ENCODE data around the gene PMIS2. TPM values are rescaled to one million over a fixed set of nuclear protein-coding genes. Genes with fewer than 3 reads are reported as not detected.
A peak's percentile ranks its signal among the peaks of the same experiment; 100 is the strongest.
"Not testable (repeated sequence)": the region's sequence is repeated elsewhere in the genome, so short reads cannot be mapped to it uniquely, and the experiment has no call there.

PMIS2 gene
- polyA plus RNA-seq, 3 donors = not detected

DNA sequence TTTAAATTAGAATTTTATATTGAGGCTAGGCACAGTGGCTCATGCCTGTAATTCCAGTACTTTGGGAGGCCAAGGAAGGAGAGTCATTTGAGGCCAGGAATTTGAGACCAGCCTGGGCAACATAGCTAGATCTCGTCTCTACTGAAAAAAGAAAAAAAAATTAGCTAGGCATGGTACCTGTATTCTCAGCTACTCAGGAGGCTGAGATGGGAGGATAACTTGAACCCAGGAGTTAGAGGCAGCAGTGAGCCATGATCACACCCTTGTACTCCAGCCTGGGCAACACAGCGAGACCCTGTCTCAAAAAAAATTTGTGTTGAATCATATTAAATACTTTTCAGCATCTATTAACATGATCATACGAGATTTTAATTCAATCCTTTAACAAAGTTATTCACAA, 4.9 kb downstream of the PMIS2 start:
- DNase-seq = no peak

DNA sequence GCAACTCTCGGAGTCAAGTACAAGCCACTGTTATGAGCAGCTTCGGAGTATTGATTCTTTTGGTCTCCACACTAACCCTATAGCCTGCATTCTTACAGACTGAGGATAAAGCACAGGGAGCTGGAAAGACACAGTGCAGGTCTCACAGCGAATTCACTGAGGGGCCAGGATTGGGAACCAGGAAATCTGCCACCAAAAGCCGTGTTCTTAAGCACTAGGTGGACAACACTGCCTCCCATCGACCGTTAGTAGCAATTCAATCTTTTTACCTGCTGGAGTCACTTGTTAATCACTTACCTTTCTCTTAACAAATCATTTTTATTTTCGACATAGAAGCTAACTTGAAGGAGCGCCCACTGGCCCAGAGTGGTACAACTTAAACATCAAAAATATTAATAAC, 6.3 kb downstream of the PMIS2 start:
- peak; percentile 54 for DNase-seq

DNA sequence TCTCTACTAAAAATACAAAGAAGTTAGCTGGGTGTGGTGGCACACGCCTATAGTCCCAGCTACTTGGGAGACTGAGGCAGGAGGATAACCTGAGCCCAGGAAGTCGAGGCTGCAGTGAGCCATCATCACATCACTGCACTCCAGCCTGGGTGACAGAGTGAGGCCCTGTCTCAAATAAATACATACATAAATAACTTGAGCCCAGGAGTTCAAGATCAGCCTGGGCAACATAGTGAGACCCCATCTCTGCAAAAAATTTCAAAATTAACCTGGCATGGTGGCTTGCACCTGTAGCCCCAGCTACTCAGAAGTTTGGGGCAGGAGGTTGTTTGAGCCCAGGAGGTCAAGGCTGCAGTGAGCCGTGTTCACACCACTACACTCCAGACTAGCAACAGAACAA, 9.1 kb downstream of the PMIS2 start:
- DNase-seq = not testable (repeated sequence)

DNA sequence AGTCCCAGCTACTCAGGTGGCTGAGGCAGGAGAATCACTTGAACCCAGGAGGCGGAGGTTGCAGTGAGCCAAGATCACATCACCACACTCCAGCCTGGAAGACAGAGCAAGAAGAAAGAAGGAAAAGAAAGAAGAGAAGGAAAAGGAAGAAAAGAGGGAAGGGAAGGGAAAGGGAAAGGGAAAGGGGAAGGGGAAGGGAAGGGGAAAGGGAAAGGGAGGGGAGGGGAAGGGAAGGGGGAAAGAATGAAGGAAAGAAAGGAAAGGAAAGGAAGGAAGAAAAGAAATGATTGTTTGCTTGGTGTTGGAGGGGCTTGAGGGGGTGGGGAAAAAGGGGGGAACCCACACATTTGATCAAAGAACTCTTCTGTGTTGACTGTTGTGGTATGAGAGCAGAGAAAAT, 10.0 kb downstream of the PMIS2 start:
- DNase-seq = no peak

DNA sequence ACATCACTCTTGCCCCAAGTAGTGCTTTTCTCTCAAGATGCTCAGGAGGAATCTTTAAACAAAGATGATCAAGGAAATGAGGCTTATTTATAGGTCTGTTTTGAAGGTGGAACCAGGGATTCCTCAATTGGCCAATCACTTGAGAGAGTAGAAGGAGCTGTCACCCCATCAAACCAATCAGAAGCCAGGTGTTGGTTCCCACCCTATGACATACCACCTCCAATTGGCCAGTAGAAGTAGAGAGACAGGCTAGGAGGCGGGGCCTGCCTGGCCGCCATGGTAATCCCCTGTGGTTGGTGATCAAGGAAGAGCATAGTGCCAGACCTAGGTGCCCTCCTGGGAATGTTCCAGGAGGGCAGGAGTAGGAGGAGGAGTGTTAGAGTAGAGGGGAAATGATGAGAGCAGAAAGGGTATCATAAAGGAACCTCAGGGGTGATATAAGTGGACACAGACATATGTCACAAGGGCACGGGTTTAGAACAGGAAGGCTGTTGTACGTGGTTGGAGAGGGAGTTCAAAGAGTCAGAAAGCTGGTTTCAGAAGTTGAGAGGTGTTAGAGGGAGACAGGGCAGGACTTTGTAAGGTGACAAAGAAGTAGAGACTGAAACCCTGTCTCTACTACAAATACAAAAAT, 10.5 kb downstream of the PMIS2 start:
- DNase-seq = no peak

DNA sequence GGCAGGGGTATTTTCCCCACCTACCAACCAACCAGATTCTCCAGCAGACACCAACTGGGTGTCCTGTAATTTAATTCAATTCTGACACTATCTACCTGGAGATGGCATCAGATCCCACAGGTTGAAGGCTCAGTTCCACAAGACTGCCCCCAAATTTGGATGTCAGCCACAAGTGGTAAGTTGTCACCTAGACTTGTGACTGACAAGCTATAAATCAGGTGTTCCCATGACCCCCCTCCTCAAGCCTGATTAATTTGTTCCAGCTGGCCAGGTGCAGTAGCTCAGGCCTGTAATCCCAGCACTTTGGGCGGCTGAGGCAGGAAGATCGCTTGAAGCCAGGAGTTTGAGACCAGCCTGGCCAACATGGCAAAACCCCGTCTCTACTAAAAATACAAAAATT, 16.0 kb downstream of the PMIS2 start:
- no peak for DNase-seq

DNA sequence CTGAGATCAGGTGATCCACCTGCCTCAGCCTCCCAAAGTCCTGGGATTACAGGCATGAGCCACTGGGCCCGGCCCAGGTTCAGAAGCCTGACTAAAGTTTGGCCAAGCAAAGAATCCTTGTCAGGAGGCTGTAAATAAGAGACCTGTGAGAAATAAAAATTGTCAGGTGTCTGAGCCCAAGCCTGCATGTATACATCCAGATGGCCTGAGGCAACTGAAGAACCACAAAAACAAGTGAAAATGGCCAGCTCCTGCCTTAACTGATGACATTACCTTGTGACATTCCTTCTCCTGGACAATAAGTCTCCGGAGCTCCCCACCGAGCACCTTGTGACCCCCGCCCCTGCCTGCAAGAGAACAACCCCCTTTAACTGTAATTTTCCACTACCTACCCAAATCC, 18.5 kb downstream of the PMIS2 start:
- not testable (repeated sequence) for DNase-seq

DNA sequence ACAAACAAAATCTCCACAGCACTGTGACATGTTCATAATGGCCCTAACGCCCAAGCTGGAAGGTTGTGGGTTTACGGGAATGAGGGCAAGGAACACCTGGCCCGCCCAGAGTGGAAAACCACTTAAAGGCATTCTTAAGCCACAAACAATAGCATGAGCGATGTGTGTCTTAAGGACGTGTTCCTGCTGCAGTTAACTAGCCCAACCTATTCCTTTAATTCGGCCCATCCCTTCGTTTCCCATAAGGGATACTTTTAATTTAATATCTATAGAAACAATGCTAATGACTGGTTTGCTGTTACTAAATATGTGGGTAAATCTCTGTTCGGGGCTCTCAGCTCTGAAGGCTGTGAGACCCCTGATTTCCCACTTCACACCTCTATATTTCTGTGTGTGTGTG, 21.2 kb downstream of the PMIS2 start:
- DNase-seq = not testable (repeated sequence)

DNA sequence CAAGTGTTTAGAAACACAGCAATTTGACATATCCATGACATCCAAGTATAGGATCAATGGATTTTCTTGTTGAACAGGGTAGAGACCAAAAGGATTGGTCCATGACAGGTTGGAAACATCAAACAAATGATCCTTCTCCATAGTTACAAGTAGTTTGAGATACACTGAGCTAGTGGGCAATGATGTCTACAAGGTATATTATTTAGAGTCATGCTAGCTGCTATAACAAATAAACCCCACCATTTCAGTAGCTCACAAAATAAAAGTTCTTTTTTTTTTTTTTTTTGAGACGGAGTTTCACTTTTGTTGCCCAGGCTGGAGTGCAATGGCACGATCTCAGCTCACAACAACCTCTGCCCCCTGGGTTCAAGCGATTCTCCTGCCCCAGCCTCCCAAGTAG, 21.7 kb downstream of the PMIS2 start:
- no peak for DNase-seq

DNA sequence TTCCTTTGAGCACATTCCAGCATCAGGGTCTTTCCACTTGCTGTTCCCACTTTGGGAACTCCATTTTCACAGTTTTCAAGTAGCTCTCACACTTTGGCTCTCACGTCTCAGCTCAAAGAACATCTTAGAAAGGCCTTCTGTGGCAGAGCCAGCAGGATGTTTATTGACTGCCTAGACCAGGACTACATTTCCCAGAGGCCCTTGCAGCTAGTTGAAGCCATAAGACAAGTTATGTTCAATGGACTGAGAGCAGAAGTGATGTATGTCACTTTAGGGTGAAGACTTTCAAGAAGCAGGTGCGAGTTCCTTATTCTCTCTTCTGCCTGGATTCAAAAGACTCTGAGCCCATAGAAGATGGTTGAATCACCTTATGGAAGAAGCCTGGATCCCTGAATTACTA, 22.3 kb downstream of the PMIS2 start:
- DNase-seq = no peak

DNA sequence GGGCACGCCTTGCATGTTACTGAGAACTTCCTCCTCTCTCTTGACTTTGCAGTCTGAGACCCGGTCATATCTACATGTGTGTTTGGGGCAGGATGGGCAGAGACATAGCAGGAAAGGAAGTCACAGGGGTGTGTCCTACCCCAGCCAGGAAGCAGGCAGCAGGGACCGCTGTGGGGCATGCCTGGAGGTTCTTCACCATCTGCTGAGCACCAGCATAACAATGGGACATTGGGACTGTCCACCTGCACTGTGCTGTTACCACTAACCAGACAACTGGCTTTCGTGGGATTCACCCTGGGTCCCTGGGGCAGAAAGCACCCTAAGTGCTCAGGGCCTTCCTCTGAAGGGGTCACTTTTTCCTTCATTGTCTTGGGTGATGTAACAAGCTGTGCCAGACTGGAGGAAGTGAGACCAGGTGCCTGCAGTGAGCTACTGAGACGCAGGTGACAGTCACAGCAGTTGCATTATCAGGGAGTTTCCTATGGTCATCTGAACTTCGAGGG, 23.9 kb downstream of the PMIS2 start:
- no peak for DNase-seq

DNA sequence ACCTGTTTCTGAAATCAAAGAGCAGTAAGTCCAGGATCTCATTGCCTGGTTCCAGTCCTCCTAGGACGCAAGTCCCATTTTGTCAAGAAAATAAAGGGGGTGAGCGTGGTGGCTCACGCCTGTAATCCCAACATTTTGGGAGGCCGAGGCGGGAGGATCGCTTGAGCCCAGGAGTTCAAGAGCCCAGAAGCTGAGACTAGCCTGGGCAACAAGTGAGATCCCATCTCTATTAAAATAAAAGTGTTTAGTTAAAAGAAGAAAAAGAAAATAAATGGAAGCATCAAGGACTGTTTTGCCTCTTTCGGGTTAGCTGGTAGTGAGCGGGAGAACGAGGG, 26.2 kb downstream of the PMIS2 start:
- DNase-seq = no peak

DNA sequence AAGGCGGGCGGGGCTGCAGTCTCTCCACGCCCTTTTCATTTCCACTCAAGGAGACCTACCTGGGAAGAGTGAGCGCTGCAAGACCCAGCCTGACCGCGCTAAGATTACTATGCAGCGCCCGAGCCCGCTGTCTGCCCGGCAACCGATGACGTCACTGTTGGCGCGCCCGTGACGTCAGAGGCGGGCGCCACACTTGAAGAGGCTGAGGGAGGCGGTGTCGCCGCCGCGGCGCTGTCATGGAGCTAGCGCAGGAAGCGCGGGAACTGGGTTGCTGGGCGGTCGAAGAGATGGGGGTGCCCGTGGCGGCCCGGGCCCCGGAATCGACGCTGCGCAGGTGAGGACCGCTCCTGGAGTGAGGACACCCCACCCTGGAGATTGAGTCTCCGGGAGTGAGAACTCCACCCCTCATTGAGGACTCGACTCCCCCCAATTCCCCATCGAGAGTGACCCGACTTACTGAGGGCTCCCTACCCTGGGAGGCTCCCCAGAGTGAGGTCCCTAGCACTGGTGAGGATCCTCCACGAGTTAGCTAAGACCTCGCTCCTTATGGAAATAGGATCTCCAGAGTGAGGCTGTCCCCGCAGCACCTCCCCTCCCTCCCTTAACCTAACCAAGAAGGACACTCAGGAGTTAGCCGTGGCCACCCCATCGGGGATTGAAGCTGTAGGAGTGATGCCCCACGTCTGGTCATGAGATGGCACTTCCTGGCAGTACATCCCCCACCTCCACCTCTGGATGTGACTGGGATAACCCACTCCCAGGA, 26.8 kb downstream of the PMIS2 start, which contains the start of gene HAUS5:
HAUS5 (plus strand) TSS at position 177 of the 763 bp plus-strand sequence; CDS start at position 237, 60 bp downstream.
- peak; percentile 93 for DNase-seq

DNA sequence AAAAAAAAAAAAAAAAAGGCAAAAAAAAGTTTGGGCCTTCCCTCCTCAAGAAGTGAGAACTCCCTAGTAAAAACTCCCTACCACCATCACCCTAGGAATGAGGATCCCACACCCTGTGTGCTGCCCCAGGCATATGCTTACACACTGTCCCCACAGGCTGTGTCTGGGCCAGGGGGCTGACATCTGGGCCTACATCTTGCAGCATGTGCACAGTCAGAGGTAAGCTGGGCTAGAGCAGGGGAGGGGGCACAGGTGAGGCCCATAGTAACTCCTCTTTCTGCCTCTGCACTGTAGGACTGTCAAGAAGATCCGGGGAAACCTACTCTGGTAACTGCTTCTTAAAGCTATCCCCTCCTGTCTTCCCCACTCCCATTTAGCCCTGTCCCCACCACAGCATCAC, 27.6 kb downstream of the PMIS2 start:
- no peak for DNase-seq

DNA sequence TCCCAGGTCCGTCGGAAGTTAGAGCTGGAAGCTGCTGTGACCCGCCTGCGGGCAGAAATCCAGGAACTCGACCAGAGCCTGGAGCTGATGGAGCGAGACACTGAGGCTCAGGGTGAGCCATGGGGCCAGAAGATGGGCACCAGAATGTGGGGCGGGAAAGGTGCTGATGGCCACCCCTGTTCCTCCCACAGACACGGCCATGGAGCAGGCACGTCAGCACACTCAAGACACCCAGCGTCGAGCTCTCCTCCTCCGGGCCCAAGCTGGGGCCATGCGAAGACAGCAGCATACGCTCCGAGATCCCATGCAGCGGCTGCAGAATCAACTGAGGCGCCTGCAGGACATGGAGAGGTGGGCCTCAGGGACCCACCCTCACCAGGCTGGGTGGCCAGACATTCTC, 29.1 kb downstream of the PMIS2 start:
- no peak for DNase-seq

DNA sequence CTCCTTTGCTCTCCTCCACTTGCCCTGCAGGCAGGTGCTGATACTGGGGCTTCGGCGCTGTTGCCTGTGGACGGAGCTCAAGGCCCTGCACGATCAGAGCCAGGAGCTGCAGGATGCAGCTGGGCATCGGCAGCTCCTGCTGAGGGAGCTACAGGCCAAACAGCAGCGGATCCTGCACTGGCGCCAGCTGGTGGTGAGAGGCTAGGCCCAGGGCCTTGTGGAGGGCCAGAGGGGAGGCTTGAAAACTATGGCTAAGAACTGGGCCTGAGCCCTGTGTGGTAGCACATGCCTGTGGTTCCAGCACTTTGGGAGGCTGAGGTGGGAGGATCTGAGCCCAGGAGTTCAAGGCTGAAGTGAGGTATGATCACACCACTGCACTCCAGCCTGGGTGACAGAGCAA, 32.9 kb downstream of the PMIS2 start:
- no peak for DNase-seq

DNA sequence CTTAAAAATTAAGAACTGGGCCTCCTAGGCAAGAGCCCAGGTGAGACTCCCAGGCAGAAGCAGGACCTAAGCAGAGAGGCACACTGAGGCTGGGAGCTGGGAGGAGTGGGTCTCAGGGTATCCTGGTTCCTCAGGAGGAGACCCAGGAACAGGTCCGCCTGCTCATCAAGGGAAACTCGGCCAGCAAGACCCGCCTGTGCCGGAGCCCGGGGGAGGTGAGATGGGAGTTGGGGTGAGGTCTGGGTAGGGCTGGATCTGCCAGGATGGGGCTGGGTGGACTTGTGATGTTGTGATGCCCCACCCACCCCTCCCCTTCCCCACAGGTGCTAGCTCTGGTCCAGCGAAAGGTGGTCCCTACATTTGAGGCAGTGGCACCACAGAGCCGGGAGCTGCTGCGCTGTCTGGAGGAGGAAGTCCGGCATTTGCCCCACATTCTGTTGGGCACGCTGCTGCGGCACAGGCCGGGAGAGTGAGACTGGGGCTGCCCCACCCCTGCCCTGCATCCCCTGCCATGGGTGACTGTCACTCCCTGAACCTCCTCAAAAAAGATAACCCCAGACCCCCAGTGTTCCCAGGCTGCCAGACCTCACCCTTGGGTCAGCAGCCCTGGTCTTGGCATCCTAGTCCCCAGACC, 33.4 kb downstream of the PMIS2 start:
- DNase-seq = no peak

DNA sequence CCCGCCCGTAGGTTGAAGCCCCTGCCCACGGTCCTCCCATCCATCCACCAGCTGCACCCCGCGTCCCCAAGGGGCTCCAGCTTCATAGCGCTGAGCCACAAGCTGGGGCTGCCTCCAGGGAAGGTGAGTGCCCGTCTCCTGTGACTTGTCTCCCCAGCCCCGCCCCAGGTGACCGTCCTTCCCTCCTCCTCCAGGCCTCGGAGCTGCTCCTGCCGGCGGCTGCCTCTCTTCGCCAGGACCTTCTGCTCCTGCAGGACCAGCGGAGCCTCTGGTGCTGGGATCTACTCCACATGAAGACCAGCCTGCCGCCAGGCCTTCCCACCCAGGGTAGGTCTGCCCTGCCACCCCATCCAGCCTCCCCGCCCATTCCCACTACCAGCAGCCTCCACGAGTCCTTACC, 34.0 kb downstream of the PMIS2 start:
- no peak for DNase-seq

DNA sequence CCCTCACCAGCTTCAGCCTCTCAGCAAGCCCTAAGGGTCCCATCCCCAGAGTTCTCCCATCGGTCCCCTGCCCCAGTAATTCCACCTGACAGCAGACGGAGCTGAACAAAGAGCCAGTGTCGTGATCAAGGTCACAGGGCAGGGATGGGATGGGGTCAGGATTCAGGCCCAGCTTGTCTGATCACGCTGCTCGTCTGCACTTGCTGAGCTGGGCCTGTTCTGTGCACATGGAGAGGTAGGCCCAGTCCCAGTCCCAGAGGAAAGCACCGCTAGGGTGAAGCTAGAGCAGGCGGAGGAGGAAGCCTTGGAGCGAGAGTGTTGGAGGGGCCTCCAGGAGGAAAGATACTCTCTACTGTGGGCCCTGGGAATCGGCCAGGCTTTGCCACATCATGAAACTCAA, 35.7 kb downstream of the PMIS2 start:
- no peak for DNase-seq

DNA sequence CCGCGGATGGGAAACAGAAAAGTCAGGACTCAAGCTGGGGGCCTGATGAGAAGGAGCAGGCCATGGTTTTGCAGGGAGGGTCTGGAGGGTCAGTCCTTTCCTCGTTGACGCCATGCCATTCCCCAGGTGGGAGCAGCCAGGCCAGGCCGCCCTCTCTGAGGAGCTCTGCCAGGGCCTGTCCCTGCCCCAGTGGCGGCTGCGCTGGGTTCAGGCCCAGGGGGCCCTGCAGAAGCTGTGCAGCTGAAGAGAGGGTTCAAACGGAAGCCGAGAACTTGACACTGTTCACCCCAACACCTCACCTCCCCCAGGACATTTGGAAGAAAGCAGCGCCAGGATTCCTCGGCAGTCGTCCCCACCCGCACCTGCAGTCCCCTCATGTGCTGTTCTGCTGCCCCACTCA, 36.8 kb downstream of the PMIS2 start:
- no peak for DNase-seq

DNA sequence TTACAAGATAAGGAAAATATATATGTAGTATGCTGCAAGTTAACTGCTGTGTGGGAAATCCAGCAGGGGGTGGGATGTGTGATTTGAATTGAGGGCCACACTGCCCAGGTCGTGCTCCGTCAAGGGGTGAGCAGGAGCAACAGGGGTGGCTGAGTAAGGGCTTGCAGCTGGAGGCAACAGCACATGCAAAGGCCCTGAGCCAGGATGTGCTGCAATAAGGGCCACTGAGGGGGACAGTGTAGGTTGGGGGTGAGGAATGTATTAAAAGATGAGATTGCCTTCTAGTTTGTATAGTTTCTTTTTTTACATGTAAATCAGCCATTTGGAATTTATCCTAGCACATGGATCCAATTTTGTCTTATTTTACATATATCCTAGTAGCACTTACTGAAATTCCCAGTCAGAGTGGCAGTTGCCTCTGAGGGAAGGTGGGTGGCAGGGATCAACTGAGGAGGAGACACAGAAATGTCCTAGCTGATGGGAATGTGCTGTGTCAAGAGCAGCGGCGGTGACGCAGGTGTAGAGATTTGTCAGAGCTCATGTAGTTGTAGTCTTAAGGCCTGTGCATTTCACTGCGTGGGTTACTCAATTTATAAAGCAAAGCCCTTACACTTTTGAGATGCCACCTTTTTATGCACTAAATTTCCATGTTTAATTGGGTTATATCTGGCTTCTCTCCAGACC, 37.5 kb downstream of the PMIS2 start:
- no peak for DNase-seq

DNA sequence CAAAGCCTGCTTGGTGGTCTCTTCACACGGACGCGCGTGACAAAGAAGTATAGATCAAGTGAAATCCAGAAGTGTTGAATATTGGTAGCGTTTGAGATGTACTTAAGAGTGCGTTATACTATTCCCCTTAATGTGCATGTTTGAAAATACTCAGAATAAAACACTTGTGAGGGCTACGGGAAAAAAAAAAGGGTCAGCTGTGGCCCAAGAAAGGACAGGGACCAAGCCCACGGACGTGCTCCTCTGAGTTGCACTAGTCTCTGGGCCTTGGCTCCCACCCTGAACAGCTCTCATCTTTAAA, 42.2 kb downstream of the PMIS2 start:
- DNase-seq = no peak

Data from renal pelvis (tissue), 4 donors.